ENCODE measurements around the gene EEF1B2.

- TF ChIP-seq CTCF (IDR thresholded peaks at IDR 0.05; ENCODE audit: low read depth, low read length), result no peak
- TF ChIP-seq POLR2A (IDR thresholded peaks at IDR 0.05; ENCODE audit: extremely low read depth, insufficient read length), result no peak
Measured at GRCh38 chr2:206143451-206143850, 16.2 kb upstream of the EEF1B2 start.
